ENCODE measurements around the gene RPL39L.

DNA sequence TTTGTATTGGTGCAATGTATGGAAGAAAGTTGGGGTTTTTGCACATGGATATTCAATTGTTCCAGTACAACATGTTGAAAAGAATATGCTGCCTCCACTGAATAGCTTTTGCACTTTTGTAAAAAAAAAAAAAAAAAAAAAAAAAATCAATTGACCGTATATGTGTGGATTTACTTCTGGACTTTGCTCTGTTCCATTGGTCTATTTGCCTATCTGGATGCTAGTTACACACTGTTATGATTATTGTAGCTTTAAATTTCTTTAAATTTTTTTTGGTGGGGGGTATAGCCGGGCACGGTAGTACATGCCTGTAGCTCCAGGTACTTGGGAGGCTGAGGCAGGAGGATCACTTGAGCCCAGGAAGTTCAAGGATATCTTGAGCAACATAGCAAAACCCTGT is 52.5 kb downstream of the RPL39L start:
- no peak for TF ChIP-seq CTCF (IDR thresholded peaks at IDR 0.05)
- TF ChIP-seq POLR2AphosphoS5 (IDR thresholded peaks at IDR 0.05): no peak
- no peak for TF ChIP-seq POLR2A (IDR thresholded peaks at IDR 0.05)
- no peak for TF ChIP-seq EP300 (IDR thresholded peaks at IDR 0.05)
